ENCODE results near the gene TMEM233.

Gene TMEM233

DNA sequence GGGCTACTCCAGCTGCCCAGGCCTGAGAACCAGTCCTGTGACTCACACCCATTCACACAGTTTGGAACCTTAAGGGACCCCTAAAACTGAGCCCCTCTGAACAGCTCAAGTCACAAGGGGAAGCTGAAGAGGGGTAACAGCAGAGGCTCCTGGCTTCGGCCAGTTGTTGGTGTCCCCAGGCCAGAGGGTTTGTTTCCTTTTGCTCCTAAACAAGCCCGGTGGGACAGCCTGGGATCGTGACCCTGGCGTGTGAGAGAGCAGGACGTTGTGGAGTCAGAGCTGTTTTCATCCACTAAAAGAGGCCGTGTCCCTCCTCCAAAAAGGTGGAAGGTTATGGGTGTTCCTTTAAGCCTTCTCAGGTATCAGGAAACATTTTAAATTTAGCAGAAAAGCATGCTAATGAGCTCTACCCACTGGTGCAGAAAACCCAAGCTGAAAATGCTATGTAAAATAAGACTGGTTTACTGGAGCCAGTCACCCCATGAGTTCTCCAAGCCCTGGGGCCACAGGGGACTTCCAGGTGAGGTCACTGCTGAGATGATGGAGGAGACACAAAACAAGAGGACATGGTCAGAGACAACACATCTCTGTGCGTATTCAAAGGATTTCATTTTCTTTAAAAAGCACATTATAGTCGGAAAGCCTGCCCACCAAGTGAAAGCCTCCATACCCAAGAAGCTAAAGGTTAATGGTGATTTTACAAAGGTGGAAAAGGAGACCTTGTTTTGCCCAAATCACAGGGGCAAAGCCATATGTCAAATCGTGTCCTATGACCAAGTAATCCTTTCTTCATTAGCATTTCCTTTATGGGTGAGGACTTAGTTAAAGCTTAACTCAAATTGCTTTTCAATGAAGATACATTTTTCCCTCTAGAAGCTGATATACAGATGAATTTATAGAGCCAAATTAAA, 88.4 kb downstream of the TMEM233 start:
- DNase-seq (ENCODE audit: low spot score), result no peak

DNA sequence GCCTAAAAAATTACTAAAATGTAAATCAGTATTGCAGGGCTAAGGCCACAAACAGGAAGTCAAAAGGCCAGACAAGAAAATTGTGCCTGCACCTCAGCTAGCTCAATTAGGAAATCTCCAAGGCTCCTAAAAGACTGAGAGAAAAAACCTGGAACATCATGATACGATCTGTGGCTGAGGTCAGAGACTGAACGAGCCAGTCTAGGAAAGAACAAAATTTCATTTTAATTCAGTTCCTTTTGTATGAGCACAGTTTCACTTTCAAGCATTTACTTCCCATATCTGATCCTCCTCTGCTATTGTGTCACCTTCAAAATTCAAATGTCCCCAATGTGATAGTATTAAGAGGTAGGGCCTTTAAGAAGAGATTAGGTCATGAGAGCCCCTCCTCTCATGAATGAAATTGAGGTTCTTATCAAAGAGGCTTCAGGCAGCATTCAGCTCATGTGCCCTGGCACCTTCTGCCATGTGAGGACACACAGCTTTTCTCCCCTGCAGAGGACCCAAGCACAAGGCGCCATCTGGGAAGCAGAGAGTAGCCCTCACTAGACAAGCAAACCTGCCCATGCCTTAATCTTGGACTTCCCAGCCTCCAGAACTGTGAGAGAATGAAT, 89.2 kb downstream of the TMEM233 start:
- no peak for DNase-seq (ENCODE audit: low spot score)

- no peak for DNase-seq (ENCODE audit: low spot score)
These were observed 89.8 kb downstream of the TMEM233 start for GRCh38 chr12:119683413-119683812.

DNA sequence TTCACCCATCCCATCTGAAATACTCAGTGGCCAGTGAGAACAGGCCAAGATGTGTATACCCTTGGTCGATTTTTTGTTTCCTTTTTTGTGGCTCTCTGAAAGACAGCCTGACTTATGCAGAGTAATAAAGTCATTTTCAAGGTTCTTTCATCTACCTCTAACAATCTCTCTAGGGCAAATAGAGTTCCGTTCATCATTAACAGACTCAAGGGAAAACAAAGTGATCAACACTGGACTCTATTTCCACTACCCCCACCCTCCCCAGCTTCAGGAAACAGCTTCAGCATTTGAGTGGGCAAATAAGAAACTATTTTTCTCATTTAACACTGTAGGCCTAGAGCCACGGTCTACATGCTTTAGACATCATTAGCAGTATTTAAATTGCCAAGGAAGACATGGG, 90.2 kb downstream of the TMEM233 start:
- DNase-seq (ENCODE audit: low spot score), result no peak

- no peak for DNase-seq (ENCODE audit: low spot score)
These were observed 91.3 kb downstream of the TMEM233 start for GRCh38 chr12:119684711-119685369.

- DNase-seq (ENCODE audit: low spot score), result no peak
These were observed 91.8 kb downstream of the TMEM233 start for GRCh38 chr12:119685375-119685774.

DNA sequence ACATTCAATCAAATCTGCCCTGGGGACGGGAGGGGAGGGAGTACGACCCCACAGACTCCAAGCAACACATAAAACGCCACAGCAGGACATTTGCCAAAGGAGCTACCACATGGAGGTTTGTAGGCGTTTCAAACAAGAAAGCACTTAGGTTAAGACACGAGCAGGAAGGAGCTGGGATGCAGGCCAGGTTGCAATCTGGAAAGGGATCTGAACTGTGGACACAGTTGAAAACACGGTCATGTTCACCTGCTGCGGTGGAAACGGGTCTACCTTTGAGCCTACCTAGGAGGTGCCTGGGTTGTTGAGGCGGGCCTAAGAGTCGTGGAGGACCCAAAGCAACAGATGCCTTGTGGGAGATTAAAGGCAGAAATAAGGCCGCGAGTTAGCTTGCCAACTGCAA, 92.8 kb downstream of the TMEM233 start:
- no peak for DNase-seq (ENCODE audit: low spot score)

GRCh38 chr12:119686776-119687175, 93.2 kb downstream of the TMEM233 start:
- no peak for DNase-seq (ENCODE audit: low spot score)

GRCh38 chr12:119687406-119687805, 93.8 kb downstream of the TMEM233 start:
- DNase-seq (ENCODE audit: low spot score), result no peak

GRCh38 chr12:119687879-119688278, 94.3 kb downstream of the TMEM233 start:
- DNase-seq (ENCODE audit: low spot score), result no peak

DNA sequence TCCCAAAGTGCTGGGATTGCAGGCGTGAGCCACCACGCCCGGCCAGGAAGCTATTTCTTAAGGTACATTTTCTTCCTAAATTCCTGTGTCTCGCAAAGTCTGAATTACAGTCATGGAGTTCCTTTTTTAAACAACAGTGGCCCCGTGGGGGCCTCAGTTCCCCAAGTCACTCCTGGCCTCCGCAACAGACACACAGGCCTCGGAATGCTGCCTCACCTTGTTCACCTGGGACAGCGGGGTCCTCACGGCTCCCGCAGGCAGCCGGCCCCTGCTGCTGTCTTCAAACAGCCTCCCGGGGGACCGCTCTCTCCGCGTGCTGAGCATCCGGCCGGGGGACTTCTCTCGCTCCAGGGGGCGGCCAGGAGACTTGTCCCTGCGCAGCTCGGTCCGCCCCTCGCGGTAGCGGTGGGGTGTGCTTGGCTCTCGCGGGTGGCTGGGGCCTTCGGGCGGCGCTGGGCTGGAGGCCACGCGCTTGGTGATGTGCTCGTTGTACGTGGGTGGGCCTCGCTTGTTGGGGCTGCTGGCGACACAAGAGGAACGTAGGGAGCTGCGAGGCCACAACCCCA, 96.4 kb downstream of the TMEM233 start:
- no peak for DNase-seq (ENCODE audit: low spot score)

- no peak for DNase-seq (ENCODE audit: low spot score)
These were observed 97.7 kb downstream of the TMEM233 start for GRCh38 chr12:119691202-119691810.

DNA sequence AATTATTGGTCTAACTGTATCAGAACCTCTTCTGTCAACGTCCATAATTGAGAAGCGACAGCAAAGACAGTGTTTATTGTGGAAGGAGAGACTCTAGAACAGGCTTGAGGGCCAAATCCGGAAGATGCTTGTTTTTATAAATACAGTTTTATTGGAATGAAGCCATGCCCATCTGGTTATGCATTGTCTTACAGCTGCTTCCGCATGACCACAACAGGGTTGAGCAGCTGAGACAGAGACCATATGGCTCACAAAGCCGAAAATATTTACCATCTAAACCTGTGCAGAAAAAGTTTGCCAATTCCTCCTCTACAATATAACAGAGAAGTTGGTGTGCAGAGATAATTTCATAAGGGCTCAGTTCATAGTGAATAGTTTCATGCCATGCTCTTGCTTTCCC, 98.8 kb downstream of the TMEM233 start:
- no peak for DNase-seq (ENCODE audit: low spot score)
